VCaP (cell line): ENCODE measurements around the gene EPYC.

Experiments
- H3K27ac ChIP-seq: fragments of 450-650 bp; 2 replicates; pipeline ENCODE4 v1.5.1; 2017
- TF ChIP-seq, protein P1 (sequence below): fragments of 450-650 bp; conservative IDR thresholded peaks from 2 replicates; pipeline ENCODE4 v1.5.1; 2017; ENCODE audit warnings: mild to moderate bottlenecking, moderate library complexity

EPYC gene

DNA sequence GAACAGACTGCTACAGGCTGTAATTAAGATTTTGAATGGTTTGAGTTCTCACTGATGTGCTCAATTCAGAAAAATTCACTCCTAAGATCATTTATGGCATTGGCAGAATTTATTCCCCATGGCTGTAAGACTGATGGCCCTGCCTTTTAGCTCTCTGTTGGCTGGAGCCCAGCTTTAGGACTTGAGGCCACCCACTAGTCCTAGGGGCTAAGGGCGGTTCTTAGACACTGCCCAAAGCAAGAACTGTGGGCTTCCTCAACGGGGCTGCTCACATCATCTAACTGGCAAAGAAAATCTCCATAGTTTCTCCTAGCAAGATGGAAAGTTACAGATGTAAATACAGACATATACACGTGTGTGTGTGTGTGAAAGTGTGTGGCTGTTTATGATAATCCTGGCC is 46.4 kb downstream of the EPYC start:
- TF ChIP-seq, protein P1, sequence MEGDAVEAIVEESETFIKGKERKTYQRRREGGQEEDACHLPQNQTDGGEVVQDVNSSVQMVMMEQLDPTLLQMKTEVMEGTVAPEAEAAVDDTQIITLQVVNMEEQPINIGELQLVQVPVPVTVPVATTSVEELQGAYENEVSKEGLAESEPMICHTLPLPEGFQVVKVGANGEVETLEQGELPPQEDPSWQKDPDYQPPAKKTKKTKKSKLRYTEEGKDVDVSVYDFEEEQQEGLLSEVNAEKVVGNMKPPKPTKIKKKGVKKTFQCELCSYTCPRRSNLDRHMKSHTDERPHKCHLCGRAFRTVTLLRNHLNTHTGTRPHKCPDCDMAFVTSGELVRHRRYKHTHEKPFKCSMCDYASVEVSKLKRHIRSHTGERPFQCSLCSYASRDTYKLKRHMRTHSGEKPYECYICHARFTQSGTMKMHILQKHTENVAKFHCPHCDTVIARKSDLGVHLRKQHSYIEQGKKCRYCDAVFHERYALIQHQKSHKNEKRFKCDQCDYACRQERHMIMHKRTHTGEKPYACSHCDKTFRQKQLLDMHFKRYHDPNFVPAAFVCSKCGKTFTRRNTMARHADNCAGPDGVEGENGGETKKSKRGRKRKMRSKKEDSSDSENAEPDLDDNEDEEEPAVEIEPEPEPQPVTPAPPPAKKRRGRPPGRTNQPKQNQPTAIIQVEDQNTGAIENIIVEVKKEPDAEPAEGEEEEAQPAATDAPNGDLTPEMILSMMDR, result no peak
- no peak overlapping the region for H3K27ac ChIP-seq

DNA sequence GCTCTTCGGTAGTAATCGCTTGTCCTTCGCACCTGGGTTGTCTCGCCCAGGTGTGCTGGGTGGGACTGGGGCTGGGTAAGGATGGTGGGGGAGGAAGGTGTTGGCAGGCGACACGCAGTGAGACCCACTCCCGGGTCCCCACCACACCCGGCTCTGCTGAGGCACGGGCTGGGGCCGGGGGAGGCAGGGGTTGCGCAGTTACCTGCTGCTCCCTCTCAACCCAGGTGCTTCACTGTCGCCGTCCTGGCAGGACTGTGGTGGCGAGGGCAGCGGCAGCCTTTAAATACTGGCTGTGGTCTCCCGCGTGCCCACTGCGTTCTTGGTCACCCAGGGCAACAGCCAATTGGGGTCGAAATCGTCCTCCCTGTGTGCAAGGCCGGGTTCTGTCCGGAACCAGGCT is 49.9 kb downstream of the EPYC start, which contains the start of gene CCER1:
CCER1 (minus strand) TSS at position 256 of the 400 bp plus-strand sequence. CDS start 434 bp downstream, outside the sequence.
- H3K27ac ChIP-seq, result no peak within 1 kb of the TSS
- TF ChIP-seq, protein P1, result no peak

DNA sequence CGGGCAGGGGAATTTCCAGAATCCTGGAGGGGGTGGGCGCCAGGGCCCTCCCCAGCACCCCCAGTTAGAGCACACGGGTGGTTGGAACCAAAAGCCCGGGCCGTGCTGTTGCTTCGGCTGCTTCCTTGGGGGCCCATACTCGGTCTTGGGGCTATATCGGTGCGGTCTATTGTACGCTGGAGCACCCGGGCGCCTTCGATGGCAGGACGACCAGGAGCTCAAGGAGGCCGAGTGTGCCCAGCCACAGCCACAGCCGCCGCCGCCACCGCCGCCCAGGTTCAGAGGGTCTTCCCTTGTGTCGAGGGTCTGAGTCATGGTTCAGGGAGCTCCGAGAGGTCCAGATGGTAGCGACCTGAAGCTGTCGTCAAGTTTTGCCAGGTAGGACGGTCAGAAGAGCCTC is 50.3 kb downstream of the EPYC start:
- H3K27ac ChIP-seq, result no peak overlapping the region
- TF ChIP-seq, protein P1, result no peak

DNA sequence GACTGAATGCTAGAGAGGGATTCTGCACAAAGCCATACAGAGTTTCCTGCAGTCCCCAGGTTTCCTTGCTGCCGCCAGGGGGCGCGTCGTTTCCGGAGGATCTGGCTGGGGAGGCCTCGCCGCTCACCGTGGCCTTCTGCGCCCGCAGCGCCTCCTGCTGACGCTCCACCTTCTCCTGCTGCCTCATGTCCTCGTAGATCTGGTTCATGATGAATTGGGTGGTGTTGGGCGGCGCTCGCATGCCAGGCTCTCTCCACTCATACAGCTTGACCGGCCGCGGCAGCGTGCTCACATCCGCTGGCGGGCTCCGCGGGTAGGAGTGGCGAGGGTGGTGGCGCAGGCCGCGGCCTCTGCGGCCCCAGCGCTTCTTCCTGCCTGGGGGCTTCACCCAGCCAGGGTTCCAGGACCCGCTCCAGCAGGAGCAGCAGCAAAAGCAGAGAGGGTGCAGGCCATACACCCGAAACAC is 50.8 kb downstream of the EPYC start:
- TF ChIP-seq, protein P1, result peak; percentile 15; the same call in 1 of the 2 replicates

DNA sequence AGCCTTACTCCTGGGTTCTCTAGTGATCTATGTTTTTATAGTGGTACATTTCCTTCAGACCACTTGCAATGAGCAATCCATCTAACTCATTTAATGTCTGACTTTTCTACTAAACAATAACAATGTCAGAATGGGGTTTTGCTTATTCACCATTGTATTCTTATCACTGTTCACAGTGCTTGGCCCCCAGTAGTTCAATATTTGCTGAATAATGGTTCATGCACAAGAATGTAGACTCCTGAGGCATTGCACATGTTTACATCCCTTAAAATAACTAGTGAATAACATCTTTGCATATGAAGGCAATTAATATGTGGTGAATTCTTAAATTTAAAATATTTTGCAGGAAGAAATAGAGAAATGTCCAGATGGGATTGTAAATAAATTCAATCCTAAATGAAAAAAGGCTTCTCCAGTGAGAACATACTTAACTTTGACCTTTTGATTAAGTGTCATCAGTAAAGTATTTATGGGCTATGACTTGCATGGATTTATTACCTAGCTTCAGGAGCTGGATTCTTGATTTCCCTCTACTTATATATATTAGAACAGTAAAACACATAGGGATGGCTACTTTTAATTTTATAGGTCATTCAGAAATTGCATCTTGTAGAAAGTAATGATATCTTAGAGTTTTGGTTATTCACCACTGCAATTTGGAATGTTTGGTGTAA is 53.2 kb downstream of the EPYC start:
- TF ChIP-seq, protein P1, result no peak
- no peak overlapping the region for H3K27ac ChIP-seq

More for the DNA sequence above, 50.8 kb downstream of the EPYC start:
- H3K27ac ChIP-seq, result no peak overlapping the region

DNA sequence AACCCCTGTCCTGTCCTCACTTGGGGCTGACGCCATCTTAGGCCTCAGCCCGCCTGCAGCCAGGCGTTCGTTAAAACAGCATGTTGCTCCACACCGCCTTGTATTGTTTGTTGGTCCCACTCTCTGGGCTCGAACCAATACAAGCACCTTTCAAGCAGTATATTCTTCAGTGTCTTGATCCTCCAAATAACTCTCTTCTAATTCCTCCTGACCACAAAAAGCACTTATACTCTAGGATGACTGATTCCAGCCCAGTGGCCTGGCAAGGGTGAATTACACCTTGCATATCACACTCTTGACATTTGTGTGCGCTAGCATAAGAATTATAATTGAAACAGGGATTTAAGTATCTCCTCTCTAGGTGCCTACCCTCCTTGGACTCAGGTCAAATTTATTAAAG is 56.9 kb downstream of the EPYC start:
- H3K27ac ChIP-seq, result no peak overlapping the region
- TF ChIP-seq, protein P1, result no peak

DNA sequence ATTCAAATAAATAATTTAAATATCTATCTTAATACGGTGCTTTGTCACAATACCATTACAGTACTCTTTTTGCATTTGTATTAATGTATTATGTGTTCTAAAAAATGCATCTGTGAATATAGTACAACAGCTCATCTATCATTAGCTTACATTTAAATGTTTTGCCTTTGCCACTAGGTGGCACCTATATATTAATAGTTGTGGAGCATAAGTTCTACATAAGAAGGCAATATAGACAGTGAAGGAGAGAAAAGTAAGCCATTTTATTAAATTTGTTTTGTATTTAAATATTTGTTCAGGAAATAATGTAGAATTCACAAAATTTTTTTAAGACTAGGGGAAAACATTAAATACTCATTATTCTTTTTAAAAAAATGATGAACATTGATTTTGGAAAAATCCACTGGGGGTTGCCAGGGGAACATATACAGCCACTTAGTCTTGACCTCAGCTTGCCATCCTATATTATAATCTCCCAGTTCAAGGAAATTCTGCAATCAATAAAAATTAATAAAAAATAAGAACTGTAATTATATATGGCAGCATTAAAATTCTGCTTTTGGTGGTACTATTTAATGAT is 59.6 kb downstream of the EPYC start:
- TF ChIP-seq, protein P1, result peak; percentile 80
- peak overlapping the region; percentile 31; the same call in 1 of the 2 replicates for H3K27ac ChIP-seq
